GM13976 (cell line): Measurements from ENCODE around the gene NOP10.

Experiments used
- DNase-seq: peaks from one replicate; pipeline ENCODE4 v3.0.0; 2012; ENCODE audit warnings: low spot score
- CTCF ChIP-seq: IDR thresholded peaks from 2 replicates; pipeline ENCODE4 v1.5.1; 2012; ENCODE audit warnings: borderline replicate concordance, mild to moderate bottlenecking; ENCODE audit not compliant: insufficient read depth; ENCODE audit errors: extremely low read depth, missing control alignments, control extremely low read depth
- in situ Hi-C: fragments of 300-500 bp; cut with MboI; formaldehyde crosslinking; loops from one replicate; pipeline ENCODE4 v1.12.0; 2022; ENCODE audit warnings: low sequenced_read_pairs, mixed read lengths, inconsistent platforms; ENCODE audit not compliant: unreplicated experiment

Gene NOP10

GRCh38 chr15:34301058-34301457 is 41.9 kb downstream of the NOP10 start:
- DNase-seq, result no peak
- no peak for TF ChIP-seq CTCF
- in situ Hi-C loops, result no loop called here

GRCh38 chr15:34297059-34297458 is 45.9 kb downstream of the NOP10 start:
- in situ Hi-C loops, result no loop called here
- no peak for TF ChIP-seq CTCF
- DNase-seq, result no peak

GRCh38 chr15:34292621-34293020 is 50.3 kb downstream of the NOP10 start:
- TF ChIP-seq CTCF, result no peak
- in situ Hi-C loops, result no loop called here
- no peak for DNase-seq
